Measurements from ENCODE around the gene FGFBP2.

The FGFBP2 gene, protein sequence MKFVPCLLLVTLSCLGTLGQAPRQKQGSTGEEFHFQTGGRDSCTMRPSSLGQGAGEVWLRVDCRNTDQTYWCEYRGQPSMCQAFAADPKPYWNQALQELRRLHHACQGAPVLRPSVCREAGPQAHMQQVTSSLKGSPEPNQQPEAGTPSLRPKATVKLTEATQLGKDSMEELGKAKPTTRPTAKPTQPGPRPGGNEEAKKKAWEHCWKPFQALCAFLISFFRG

DNA sequence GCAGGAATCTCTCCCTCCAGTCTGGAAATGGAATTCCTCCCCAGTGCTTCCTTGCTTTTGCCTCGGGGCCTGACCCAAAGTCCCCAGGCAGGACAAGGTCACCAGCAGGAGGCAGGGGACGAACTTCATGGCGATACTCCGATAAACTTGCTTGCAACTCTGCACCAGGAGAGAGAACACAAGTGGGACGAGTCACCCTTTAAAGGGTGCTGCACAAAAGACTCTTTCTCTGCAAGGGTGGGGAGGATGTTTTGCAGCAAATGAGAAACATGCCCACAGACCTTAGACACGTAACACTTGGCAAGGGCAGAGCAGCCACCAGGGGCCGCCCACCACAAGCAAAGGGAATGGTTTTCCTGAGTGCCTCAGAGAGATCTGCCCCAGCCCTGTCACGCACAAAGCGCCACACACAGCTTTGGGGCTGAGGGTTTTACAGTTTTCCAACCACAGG lies at the start of gene FGFBP2:
TSS of gene FGFBP2 (minus strand) at position 175 of the 451 bp plus-strand sequence. CDS start at position 129, 46 bp downstream.
- peak; percentile 70 to 73 for DNase-seq (ENCODE audit: low read depth in 2 of 2)

DNA sequence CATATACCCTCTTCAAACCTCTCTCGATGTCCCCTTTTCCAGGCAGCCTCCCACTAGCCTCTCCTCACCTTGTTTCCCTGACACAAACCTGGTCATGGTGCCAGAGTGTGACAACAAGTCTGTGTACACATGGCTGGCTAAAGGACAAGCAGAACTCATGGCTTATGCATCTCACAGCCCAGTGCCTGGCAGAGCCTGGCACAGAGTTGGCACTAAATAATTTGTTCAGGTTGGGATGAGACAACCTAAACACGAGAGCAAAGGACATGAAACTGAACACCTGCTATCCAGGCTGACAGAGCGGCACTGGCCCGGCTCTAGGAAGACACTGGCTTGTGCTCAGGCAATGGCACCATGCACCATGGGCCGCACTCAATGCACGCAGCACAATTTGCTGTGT lies 48.2 kb upstream of the FGFBP2 start:
- DNase-seq (ENCODE audit: low read depth in 2 of 2) = no peak

DNA sequence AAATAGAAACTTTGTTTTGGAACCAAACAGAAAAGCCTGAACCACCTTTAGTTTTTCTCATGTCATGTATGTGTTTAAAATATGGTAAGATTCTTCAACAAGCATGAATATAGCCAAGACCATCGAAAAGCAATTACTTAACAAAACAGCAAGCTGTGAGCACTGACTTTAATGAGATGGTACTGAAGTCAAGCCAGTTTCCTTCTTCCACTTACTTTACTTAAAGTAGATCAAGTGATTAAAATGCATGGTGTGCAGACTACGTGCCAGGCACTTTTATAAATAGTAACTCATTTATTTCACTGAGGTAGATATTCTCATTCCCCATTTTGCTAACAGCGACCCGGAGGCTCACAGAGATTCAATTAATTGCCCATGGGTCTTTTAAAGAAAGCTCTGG lies 46.2 kb upstream of the FGFBP2 start:
- no peak for DNase-seq (ENCODE audit: low read depth in 2 of 2)

DNA sequence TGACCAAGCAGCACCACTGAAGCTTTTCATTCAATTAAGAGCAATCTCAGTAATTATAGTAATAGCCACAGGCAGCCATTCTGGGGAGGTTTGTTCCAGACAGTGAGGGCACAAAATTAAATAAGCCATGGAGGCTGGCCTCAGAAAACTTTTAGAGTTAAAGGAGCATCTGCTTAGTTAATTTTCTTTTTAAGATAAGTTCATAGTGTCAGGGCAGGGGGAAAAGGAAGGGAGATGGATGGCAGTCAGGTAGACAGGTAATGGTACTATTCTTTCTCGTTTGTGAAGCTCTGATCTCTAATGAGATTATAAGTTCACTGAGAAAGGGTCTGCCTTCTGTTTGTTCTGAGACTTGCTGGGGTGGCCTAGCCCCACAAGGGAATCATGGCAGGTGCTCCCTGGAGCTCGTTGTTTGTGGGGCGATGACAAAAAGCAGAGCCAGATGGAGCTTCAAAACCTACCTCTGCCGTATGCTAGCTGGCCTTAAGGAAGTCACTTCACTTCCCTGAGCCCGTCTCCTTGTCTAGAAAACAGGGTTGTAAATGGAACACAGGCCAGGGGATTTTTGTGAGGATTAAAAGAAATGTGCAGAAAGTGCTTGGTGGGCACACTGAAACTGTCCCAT lies 44.6 kb upstream of the FGFBP2 start:
- no peak for DNase-seq (ENCODE audit: low read depth in 2 of 2)

DNA sequence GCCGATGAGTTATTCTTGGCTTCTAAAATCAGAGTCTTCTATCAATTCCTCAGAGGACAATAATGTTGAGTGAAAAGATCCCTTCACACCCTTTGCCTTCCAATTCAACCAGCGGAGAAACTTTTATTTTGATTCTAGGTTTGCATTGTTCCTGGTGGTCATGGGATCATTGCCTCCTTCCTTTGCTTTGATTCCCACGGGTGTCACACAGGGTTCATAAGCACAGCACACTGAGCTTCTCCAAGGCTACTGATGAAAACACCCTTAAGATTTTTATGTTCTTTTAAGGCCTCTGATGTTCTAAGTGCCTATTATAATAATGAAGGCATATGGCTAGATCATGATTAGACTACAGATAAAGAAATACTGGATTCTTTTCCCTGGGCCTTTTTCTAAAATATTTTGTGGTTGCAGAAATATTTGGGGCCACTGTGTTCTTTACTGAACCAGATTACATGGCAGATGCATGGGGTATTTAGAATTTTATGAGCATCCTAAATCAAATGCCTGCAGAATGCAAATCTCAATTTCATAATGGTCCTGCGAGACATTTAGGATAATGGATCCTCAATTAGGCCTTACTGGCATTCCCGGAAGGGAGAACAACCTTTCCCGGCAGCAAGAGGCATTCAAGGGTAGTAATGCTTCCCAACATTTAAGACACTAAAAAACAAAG lies 43.9 kb upstream of the FGFBP2 start:
- DNase-seq (ENCODE audit: low read depth in 2 of 2) = no peak

DNA sequence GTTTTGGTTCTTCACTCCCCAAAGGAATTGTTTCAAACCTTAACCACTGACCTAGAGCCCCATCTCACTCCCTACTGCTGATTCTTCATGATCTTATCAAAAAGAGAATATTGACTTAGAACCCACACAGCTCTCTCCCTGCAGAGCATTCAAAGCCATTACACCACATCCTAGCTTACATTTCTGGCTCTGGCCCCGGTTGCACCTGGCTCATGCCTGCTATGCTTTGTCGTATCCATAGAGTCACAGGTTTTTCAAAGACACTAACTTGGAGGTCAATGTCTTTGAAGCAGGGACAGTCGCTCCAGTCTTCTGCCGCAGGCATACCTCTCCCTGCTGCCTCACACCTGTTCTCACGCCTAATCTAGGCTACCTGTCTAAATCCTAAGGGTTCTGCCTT lies 42.7 kb upstream of the FGFBP2 start:
- DNase-seq (ENCODE audit: low read depth in 2 of 2) = no peak

DNA sequence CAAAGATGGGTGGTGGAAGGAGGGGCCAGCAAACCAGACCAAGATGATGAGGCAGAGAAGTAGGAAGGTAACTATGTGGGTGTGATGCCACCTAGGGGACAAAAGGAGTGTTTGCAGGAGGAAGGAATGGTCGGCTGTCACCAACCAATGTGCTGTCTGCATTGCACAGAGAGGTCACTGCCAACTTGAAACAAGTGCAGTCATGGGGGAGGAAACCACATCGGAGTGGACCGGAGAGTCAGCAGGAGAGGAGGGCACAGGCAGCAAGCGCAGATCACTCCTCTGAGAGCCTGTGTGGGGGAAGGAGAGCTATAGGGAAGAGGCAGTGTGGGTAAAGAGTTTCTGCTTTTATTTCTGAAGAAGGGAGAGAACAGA lies 38.5 kb upstream of the FGFBP2 start:
- DNase-seq (ENCODE audit: low read depth in 2 of 2) = peak; percentile 24 to 31

DNA sequence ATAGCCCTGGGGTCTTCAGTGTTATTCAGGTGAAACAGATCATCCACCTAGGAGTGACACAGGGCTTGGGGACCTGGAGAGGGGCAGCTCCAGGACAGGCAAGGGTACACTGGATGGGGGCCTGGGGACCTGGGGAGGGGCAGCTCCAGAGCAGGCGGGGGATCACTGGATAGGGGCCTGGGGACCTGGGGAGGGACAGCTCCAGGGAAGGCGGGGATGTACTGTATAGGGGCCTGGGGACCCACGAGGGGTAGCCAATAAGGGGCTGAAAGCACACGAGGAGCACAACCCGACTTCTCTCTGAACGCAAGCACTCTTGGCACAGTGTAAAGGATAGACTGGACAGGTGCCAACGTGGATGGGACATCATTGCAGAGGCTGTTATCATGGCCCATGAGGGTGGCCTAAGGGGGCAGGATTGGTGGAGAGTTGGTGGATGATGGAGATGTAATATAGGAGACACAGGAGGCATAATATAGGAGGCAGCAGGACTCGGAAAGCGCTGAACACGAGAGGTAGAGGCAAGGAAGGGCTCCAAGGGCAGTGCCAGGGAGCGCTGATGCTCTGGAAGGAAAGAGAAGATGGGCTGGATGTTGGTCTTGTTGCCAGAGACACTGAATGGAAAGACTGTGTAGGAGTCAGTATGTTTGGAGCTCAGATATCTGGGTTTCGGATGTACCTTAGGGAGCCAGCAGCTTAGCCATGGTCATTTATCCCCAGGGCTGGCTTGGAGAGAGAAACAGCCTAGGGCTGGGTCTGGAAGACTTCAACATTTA lies 37.9 kb upstream of the FGFBP2 start:
- DNase-seq (ENCODE audit: low read depth in 2 of 2) = no peak

DNA sequence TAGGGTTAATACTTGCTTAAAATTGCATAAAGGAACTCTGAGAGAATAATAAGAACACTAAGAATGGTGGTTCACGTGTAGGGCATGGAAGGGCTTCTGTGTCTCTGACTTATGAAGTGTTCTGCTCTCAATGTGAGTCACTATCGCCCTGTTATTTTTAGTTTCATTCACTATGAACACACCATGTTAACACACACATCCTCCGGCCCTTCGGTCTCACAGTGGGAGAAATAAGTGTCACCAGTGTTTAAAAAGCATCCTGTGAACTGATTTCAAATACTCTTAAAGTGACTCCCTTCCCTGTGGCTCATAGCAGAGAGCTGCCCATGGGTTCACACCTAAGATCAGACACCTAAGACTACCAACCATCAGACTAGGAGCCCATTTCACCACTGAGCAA lies 33.8 kb upstream of the FGFBP2 start:
- no peak for DNase-seq (ENCODE audit: low read depth in 2 of 2)

DNA sequence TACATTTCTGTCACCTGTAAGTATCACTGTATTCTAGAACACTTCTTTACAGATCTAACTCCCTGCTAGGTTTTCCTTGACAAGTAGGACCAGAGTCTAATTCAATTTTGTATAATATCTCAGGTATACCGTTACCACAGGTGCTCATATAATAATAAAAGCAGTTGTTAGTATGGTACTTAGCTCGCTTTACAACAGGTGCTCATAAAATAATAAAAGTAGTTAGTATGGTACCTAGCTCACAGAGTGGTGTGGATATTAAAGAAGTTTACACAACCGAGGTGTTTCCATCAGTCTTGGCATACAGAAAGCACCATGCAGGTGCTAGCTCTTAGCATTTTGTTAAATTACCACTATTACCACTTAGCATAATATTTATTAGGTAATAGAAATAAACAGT lies 32.9 kb upstream of the FGFBP2 start:
- no peak for DNase-seq (ENCODE audit: low read depth in 2 of 2)

DNA sequence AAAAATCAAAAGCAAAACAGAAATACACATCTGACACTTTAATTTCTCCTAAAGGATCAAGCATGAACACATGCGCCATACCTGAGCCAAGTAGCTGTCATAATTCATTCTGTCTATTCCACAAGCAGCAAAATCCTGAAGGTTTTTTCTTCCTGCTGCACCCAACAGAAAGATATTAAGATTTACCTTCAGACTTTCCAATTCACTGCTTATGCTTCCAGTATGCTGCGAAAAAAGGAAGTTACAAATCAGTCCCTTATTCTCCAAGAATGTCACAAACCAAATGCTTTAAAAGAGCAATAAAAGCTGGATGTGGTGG lies 29.2 kb upstream of the FGFBP2 start:
- no peak for DNase-seq (ENCODE audit: low read depth in 2 of 2)

DNA sequence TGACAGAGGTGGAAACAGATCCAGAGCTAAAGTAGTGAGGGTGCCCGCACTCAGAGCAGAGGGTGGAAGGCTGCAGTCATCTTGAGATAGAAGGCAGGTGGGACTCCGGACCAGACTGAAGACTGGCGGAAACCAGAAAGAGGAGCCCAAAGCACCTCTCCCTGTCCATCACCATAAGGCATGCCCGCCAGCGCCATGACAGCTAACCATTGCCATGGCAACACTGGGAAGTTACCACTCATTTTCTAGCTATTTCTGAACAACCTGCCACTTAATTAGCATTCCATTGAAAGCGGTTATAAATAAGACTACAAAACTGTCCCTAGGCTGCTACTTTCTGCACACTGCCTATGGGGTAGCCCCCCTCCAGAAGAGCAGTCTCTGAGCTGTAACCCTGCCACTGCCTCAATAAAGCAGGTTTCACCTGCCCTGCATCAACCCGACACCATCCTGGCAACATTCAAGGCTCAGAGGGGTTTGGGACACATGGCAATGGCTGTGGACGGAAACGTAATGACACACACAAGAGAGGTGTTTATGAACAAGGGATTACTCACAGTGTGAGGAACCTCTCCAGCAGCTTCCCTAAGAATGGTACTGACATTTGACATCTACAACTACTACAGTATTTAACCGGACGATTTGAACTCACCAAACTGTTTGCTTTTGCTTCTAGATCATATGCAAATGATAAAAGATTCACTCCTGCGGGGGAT lies 27.8 kb upstream of the FGFBP2 start:
- no peak for DNase-seq (ENCODE audit: low read depth in 2 of 2)

DNA sequence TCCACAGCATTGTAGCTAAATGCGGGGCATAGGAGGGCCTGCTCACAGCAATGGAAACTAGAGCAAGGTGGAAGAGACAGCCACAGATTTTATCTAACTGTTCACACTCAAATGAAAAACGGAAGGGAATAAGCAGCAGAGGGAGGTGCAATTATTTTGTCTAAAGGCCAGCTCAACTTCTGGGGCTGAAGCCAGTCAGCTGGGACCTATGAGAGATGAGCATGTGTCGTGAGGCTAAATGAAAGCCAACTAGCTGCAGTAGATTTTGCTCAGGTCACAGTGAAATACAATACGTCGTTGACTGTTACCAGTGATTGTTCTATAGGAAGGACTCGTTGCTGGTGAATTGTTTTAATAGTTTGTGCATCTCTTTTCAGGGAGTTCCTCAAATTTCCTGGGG lies 26.4 kb upstream of the FGFBP2 start:
- no peak for DNase-seq (ENCODE audit: low read depth in 2 of 2)

DNA sequence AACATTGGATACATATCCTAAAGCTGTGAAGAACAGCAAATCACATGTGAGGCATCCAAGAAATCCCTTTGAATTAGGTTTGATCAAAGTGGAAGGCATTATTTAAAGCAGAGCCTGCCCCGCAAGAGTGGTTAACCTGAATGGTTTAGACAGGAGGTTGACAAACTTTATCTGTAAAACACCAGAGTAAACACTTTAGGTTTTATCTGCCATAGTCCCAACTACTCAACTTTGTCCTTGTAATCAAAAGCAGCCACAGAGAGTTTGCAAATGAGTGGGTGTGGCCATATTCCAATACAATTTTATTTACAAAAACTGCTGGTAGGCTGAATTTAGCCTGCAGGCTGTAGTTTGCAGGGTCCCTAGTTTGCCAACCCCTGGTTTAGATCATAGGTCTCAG lies 25.2 kb upstream of the FGFBP2 start:
- DNase-seq (ENCODE audit: low read depth in 2 of 2) = no peak

DNA sequence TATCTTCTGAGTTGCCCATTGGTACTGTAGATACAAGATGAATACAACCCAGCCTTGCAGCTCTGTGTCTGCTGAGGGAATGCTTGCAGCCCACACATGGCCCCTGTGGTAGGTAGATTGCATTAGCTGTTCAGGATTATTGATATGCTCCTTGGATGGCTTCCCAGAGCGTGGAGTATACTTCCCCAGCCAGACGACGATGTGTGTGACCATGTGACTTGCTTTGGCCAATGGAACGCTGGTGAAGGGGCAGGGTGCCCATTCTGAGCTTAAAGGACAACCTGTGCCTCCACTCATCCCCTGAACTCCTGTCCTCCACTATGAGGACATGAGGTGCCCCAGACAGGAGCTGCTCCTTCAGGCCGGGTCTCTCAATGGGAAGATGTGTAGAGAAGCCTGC lies 23.9 kb upstream of the FGFBP2 start:
- no peak for DNase-seq (ENCODE audit: low read depth in 2 of 2)

DNA sequence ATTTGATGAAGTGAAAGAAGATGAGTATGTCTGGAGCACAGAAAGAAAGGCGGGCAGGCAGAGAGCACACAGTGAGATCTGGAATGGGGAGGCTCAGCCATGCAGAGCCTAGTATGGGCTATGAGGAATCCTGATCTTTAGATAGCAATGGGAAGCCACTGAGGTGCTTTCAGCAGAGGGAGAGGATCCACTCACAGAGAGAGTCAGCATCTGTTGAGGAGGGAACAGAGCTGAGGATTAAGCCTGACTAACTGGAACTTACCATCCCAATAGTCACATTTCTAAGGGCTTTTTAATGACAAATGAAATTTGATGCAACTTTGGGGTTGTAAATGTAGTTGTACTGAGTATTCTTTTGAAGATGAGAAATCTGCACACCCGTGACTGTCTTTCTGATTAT lies 20.6 kb upstream of the FGFBP2 start:
- DNase-seq (ENCODE audit: low read depth in 2 of 2) = no peak

DNA sequence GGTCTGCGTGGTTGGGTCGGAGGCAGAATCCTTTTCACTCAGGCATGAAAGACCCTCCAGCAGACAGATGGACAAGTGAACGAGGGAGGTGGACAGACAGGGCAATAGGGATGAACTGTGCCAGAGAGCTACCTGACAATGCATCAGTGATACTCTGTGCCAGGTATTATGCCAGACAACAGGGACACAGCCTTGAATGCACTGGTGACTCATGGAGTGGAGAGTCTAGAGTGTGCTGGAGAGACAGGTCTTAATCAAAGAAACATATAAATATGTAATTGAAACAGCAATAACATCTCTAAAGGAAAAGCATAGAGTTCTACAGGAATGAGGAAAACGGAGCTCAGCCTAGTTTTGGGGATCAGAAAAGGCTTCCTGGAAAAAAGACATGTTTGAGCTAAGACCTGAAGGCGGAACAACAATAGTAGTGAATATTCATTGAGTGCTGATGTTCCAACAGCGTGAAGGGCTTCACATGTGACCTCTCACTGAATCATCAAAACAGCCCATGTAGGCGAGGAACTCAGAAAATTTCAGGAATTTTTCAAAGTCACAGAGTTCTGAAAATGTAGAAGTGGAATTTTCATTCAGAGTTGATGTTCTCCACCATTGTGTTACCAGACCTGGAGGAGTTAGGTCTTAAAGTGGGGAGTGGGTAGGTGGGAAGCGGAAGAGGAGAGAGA lies 20.0 kb upstream of the FGFBP2 start:
- no peak for DNase-seq (ENCODE audit: low read depth in 2 of 2)

DNA sequence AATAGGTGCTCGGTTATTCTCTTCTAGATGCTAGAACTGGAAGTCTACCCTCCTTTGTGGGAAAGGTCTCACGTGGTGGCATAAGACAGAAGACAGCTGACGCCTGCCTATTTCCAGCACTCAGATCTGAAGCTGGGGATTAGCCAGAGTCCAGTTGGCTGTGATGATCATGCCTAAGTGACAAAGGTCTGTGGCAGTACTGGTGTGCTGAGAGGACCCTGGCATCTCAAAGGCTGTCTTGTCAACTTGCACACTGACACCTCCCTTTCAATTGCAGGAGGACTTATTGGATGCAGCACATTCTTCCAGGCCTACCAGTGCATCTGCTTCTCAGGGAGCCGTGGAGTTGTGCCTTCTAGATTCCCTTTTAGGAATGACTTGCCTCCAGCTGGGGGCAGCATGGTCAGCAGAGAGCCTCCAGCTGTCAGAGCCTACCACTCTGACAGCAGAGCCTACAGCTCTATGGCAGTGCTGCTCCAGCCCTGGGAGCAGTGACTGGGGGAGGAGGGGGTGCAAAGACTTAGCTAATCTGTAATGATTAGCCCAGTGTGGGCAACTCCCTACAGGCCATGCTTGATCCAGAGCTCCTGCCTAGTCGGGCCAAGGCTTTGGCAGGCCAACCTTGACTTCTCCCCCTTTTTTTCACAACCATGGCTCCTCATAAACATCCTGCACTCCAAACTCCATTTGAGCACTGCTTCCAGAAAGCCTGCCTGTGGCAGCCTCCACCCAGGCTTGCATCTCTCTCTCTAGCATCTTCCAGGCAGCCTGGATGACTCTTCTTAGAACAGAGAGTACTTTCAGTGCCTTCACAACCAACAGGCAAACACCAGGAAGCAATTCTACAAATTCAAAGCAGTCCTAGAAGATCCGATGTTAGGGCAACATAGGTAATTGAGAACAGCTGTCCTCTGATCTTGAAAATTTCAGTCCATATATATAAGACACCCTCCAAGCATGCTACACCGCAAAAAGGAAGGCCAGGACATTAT lies 13.8 kb upstream of the FGFBP2 start:
- DNase-seq (ENCODE audit: low read depth in 2 of 2) = no peak

DNA sequence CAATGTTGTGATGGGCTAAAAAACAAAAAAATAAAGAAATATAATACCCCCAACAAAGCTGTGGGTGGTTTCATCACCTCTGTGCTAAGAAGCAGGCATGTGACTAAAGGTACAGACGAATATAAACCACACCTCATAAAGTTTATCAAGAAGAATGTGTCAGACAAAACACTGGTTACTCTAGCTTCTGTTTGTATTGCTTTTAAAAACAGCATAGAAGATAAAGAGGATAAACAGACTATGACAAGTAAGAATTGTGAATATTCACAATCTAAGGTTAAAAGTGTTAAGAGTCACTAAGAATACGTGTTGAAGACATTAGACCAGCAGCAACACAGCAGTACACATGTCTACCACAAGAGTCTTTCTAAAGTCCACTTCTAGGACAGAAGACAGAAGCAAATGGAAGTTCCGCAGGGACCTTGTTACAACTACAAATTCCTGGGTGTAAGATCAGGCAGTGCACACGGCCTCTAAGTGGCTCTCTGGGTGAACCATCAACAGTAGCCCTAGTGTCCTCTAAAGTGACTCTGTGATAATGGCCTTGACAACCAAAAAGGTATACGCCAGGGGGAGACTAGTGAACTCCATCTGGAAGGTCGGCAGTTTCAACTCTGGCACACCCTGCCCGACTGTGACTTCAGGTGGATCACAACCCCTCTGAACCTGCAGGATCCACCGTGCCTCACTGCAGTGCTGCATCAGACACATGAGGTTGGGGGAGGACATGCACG lies 8.3 kb upstream of the FGFBP2 start:
- no peak for DNase-seq (ENCODE audit: low read depth in 2 of 2)

All from stimulated activated CD8-positive, alpha-beta memory T cell treated with anti-CD3 and anti-CD28 coated beads, Interleukin-15, amount 100 ng/mL, for 48 hours (primary cell).